Mesothelial cell of epicardium (in vitro differentiated cells): ENCODE measurements around the gene HMCN1. TPM values are rescaled to one million over a fixed set of nuclear protein-coding genes. Genes with fewer than 3 reads are reported as not detected.

Experiments used
- DNase-seq, 2 experiments: peaks; one replicate each; pipeline ENCODE4 v3.0.0; 2021; ENCODE audit warnings: low spot score in 2 of 2; ENCODE audit not compliant: unreplicated experiment in 2 of 2
- H3K27ac Mint-ChIP-seq: 2 replicates; pipeline ENCODE4 v1.8.0; 2021; ENCODE audit warnings: mixed read lengths
- H3K27me3 Mint-ChIP-seq: 2 replicates; pipeline ENCODE4 v1.8.0; 2021; ENCODE audit warnings: low read depth, mixed read lengths
- H3K36me3 Mint-ChIP-seq: 2 replicates; pipeline ENCODE4 v1.8.0; 2021; ENCODE audit warnings: mixed read lengths
- H3K4me1 Mint-ChIP-seq: 2 replicates; pipeline ENCODE4 v1.8.0; 2021; ENCODE audit warnings: mixed read lengths
- H3K4me3 Mint-ChIP-seq: 2 replicates; pipeline ENCODE4 v1.8.0; 2021; ENCODE audit warnings: mild to moderate bottlenecking, moderate library complexity, mixed read lengths
- H3K9me3 Mint-ChIP-seq: 2 replicates; pipeline ENCODE4 v1.8.0; 2021; ENCODE audit warnings: mixed read lengths
- total RNA-seq: library from RNA; stranded (reverse); gene quantifications from 3 replicates; pipeline ENCODE4 v1.2.1, GENCODE V29; 2021
- TF ChIP-seq, protein P1 (sequence below): fragments of 200-600 bp; sonication (generic); IDR thresholded peaks from one replicate; pipeline ENCODE4 v1.5.0; 2021; ENCODE audit warnings: antibody characterized with exemption; ENCODE audit not compliant: unreplicated experiment

HMCN1 gene
- total RNA-seq, 1 donor from 2014 or later, result 48.8 TPM

DNA sequence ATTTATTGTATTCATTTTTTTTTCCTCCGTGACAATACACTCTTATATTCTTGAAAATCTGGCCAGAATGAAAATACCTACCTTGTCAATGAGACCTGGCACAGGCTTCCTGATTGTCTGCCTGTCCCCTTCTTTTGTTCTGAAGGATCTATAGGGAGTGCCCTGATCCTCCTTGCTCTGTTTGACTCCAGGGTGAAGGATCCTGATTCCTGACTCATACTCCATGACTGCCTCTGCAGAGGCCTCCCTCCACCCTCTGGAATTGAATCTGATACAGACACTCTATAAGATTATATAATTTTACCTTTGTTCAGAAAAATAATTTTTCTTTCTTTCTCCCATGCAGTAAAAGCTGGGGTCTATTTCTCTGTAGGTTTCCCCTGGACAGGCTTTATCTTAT, 116.2 kb downstream of the HMCN1 start:
- H3K4me1 Mint-ChIP-seq, result no peaks in the 10 kb centered on the region
- no peaks in the 10 kb centered on the region for H3K27me3 Mint-ChIP-seq
- H3K4me3 Mint-ChIP-seq, result no peak overlapping the region
- TF ChIP-seq, protein P1, sequence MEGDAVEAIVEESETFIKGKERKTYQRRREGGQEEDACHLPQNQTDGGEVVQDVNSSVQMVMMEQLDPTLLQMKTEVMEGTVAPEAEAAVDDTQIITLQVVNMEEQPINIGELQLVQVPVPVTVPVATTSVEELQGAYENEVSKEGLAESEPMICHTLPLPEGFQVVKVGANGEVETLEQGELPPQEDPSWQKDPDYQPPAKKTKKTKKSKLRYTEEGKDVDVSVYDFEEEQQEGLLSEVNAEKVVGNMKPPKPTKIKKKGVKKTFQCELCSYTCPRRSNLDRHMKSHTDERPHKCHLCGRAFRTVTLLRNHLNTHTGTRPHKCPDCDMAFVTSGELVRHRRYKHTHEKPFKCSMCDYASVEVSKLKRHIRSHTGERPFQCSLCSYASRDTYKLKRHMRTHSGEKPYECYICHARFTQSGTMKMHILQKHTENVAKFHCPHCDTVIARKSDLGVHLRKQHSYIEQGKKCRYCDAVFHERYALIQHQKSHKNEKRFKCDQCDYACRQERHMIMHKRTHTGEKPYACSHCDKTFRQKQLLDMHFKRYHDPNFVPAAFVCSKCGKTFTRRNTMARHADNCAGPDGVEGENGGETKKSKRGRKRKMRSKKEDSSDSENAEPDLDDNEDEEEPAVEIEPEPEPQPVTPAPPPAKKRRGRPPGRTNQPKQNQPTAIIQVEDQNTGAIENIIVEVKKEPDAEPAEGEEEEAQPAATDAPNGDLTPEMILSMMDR, result no peak
- H3K27ac Mint-ChIP-seq, result no peak overlapping the region
- no peaks in the 10 kb centered on the region for H3K36me3 Mint-ChIP-seq
- no peaks in the 10 kb centered on the region for H3K9me3 Mint-ChIP-seq
- no peak for DNase-seq

DNA sequence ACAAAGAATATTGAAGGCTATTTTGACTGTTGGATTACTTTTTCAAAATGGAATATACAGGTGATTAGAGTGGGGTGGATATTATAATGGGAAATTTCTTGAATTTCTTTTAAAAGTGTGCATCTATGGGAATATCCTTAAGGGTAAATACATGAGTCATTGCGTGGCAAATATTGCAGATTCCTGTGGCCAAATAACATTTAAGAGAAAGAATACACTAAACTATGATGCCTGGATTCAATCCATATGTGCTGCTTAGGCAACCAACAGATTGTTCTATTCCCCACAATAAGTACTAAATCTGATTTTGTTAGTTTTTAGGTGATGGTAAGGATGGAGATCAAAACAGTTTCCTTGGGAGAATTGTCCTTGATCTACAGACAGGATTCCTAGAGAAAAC, 119.5 kb downstream of the HMCN1 start:
- no peak overlapping the region for H3K4me3 Mint-ChIP-seq
- H3K9me3 Mint-ChIP-seq, result no peaks in the 10 kb centered on the region
- H3K4me1 Mint-ChIP-seq, result peaks cover 3% of the 10 kb centered on the region
- no peak overlapping the region for H3K27ac Mint-ChIP-seq
- H3K27me3 Mint-ChIP-seq, result no peaks in the 10 kb centered on the region
- TF ChIP-seq, protein P1, result no peak
- DNase-seq, result no peak
- H3K36me3 Mint-ChIP-seq, result no peaks in the 10 kb centered on the region

DNA sequence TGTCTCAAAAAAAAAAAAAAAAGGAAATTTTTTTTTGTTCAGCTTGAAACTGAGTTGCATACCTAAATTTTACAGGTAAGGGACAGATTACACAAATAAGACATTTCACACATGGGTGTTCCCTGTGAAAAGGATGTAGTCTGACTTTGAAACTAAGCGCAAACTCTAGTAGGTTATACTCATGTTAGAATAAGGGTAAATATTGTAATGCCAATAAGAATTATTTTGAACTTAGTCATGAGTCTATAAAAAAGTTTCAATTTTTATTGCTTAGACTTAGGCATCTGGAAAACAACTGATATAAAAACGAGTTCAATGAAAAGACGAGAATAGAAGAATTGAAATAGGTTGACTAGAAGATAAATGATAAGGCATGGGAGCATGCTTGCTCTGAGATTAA, 122.3 kb downstream of the HMCN1 start:
- Mint-ChIP-seq H3K27me3 (no peaks in the 10 kb centered on the region), H3K4me1 (peaks cover 9% of the 10 kb centered on the region), H3K36me3 (no peaks in the 10 kb centered on the region), H3K4me3 (no peak overlapping the region), H3K9me3 (no peaks in the 10 kb centered on the region), H3K27ac (no peak overlapping the region)
- DNase-seq, result no peak
- TF ChIP-seq, protein P1, result no peak

DNA sequence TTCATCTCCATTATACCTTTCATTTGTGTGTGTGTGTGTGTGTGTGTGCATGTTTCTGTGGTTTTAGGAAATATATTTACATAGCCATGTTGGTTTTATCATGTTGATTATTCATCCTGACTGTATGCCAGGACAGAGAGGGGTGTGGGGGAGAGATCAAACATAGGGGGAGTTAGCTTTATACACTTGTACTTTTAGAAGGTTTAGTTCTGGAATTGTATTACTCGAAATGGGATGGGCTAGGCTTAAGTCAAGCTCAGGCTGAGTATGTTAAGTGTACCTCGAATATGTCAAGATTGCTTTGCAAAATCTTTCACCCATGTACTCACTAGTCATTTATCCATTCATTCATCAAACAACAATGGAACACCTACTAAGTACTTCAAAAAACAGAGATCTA, 123.3 kb downstream of the HMCN1 start:
- no peaks in the 10 kb centered on the region for H3K27me3 Mint-ChIP-seq
- no peak for DNase-seq
- no peak overlapping the region for H3K27ac Mint-ChIP-seq
- no peak overlapping the region for H3K4me3 Mint-ChIP-seq
- peaks cover 17% of the 10 kb centered on the region for H3K4me1 Mint-ChIP-seq
- TF ChIP-seq, protein P1, result no peak
- no peaks in the 10 kb centered on the region for H3K36me3 Mint-ChIP-seq
- H3K9me3 Mint-ChIP-seq, result no peaks in the 10 kb centered on the region

DNA sequence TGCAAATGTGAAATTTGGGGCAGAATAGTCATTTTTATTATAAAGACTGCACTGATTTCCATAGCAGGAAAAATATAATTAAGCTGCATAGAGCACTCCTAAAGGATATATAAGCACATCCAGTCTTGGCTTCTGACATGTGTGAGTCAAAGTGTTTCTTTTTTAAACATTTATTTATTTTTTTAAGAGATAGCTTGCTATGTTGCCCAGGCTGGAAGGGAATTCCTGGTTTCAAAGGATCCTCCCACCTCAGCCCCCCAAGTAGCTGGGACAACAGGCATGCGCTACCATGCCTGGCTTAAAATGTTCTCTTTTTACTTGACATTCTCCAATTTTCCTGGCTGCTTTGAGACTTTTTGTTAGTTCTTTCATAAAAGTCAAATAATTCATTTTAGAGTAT, 126.1 kb downstream of the HMCN1 start:
- TF ChIP-seq, protein P1, result no peak
- H3K4me3 Mint-ChIP-seq, result no peak overlapping the region
- peaks cover 24% of the 10 kb centered on the region for H3K4me1 Mint-ChIP-seq
- no peaks in the 10 kb centered on the region for H3K9me3 Mint-ChIP-seq
- H3K27me3 Mint-ChIP-seq, result no peaks in the 10 kb centered on the region
- H3K36me3 Mint-ChIP-seq, result peaks cover 4% of the 10 kb centered on the region
- no peak overlapping the region for H3K27ac Mint-ChIP-seq
- DNase-seq, result no peak

DNA sequence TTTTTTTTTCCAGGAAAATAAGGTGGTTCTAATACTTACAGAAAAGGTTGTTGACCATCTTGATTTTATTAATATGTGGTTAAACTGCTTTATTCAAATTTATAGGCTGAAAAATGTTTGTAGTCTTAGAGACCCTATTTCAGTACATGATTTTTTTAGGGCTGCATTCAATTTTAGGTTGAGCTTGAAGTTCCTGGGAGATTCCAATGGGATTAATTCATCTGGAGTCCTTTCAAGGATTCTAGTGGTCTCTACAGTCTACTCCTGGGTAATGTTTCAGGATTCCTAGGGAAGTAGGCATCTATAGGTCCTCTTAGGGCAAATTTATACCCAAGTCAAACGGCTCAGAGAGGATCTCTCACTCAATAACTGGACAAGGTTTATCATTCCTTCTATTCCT, 126.7 kb downstream of the HMCN1 start:
- Mint-ChIP-seq H3K27ac (no peak overlapping the region), H3K4me1 (peaks cover 24% of the 10 kb centered on the region)

More for the DNA sequence above, 126.7 kb downstream of the HMCN1 start:
- Mint-ChIP-seq H3K36me3 (peaks cover 7% of the 10 kb centered on the region), H3K27me3 (no peaks in the 10 kb centered on the region), H3K4me3 (no peak overlapping the region), H3K9me3 (no peaks in the 10 kb centered on the region)
- DNase-seq, result no peak
- TF ChIP-seq, protein P1, result no peak
